ENCODE measurements around the gene TPI1. TPM values are rescaled to one million over a fixed set of nuclear protein-coding genes. Genes with fewer than 3 reads are reported as not detected.
"Not testable (repeated sequence)": the region's sequence is repeated elsewhere in the genome, so short reads cannot be mapped to it uniquely, and the experiment has no call there.

Gene TPI1
- total RNA-seq, 1 donor from 2014 or later, result 2,208 TPM

DNA sequence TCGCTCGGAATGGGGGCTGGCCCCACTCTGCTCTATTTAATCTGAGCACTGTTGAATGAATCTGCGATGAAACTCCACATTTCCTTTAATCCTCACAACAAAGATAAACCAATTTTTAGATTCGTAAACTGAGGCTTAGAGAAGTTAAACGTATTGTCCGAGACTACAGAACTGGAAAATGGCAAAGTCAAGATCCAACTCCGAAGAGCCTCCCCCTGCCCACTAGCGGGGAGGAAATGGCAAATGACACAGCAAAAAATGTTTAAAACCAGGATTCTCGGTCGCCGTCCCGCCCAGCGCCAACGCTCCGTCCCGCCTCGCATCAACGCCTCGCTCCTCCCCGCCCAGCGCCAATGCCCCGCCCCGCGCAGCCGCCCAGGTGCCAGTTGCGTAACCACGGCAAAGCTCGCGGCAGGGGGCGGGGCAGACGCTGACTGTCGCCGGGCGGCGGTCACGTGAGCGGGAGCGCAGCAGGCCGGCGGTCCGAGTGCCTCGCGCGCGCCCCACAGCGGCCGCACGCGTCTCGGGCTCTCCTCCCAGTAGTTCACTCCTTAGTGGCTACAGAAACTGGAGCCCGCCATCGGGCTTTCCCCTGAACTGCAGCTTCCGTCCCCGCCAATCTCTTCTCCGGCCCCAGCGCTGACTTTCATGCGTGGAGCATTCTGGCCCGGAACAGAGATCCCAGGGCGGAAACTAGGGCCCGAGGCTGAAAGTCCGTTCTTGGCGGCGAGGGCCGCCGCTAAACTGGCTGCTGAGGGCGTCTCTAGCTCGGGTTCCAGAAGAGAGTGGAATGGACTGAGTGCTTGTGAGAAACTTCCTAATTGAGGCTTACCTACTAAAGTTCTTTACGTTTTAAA is 23.7 kb downstream of the TPI1 start:
- TF ChIP-seq, protein P1, sequence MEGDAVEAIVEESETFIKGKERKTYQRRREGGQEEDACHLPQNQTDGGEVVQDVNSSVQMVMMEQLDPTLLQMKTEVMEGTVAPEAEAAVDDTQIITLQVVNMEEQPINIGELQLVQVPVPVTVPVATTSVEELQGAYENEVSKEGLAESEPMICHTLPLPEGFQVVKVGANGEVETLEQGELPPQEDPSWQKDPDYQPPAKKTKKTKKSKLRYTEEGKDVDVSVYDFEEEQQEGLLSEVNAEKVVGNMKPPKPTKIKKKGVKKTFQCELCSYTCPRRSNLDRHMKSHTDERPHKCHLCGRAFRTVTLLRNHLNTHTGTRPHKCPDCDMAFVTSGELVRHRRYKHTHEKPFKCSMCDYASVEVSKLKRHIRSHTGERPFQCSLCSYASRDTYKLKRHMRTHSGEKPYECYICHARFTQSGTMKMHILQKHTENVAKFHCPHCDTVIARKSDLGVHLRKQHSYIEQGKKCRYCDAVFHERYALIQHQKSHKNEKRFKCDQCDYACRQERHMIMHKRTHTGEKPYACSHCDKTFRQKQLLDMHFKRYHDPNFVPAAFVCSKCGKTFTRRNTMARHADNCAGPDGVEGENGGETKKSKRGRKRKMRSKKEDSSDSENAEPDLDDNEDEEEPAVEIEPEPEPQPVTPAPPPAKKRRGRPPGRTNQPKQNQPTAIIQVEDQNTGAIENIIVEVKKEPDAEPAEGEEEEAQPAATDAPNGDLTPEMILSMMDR (conservative IDR thresholded peaks at IDR 0.05; ENCODE audit: low read depth, low read length), result peak; percentile 75
- H3K4me3 ChIP-seq (ENCODE audit: low read depth, low read length), result peak overlapping the region; percentile 57
- DNase-seq (ENCODE audit: low read depth), result no peak

DNA sequence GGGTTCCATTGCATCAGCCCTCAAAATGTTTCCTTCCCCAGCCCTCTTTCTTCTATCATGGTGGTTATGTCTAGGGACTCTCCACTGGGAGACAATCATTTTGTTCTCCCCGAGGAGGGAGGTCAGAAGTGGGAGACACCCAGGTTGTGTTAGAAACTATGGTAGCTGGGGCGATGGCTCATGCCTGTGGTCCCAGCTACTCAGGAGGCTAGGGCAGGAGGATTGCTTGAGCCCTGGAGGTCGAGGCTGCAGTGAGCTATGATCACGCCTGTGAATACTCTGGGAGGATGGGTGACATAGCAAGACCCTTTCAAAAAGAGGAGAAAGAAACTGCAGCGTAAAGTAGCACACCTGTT is 24.3 kb downstream of the TPI1 start:
- no peak for DNase-seq (ENCODE audit: low read depth)
- TF ChIP-seq, protein P1 (conservative IDR thresholded peaks at IDR 0.05; ENCODE audit: low read depth, low read length), result no peak
- H3K4me3 ChIP-seq (ENCODE audit: low read depth, low read length), result peak overlapping the region; percentile 57

- not testable (repeated sequence) for H3K4me3 ChIP-seq (ENCODE audit: low read depth, low read length); DNase-seq (ENCODE audit: low read depth)
Measured at GRCh38 chr12:6892683-6893082, 25.4 kb downstream of the TPI1 start.

- TF ChIP-seq, protein P1 (conservative IDR thresholded peaks at IDR 0.05; ENCODE audit: low read depth, low read length), result no peak
- no peak for DNase-seq (ENCODE audit: low read depth)
- H3K4me3 ChIP-seq (ENCODE audit: low read depth, low read length), result no peak overlapping the region
Measured at GRCh38 chr12:6894321-6894720, 27.0 kb downstream of the TPI1 start.

DNA sequence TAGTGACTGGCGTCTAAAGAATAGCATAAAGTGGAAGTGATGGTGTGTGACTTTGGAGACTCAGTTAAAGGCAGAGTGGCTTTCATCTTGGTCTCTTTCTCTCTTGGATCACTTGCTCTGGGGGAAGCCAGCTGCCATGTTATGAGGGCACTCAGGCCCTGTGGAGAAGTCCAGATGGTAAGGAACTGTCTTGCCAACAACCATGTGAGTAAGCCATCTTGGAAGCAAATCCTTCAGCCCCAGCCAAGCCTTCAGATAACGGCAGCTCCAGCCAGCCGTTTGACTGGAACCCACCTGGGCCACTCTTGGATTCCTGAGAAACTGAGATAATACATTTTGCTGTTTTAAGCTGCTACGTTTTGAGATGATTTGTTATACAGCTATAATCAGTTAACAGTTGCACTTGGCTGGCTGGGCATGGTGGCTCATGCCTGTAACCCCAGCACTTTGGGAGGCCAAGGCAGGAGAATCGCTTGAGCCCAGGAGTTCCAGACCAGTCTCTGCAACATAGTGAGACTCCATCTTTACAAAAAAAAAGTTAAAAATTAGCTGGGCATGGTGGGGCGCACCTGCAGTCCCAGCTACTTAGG is 29.6 kb downstream of the TPI1 start:
- TF ChIP-seq, protein P1 (conservative IDR thresholded peaks at IDR 0.05; ENCODE audit: low read depth, low read length), result no peak
- no peak overlapping the region for H3K4me3 ChIP-seq (ENCODE audit: low read depth, low read length)
- no peak for DNase-seq (ENCODE audit: low read depth)

GRCh38 chr12:6899427-6899826 is 32.1 kb downstream of the TPI1 start:
- TF ChIP-seq, protein P1 (conservative IDR thresholded peaks at IDR 0.05; ENCODE audit: low read depth, low read length), result no peak
- DNase-seq (ENCODE audit: low read depth), result no peak

DNA sequence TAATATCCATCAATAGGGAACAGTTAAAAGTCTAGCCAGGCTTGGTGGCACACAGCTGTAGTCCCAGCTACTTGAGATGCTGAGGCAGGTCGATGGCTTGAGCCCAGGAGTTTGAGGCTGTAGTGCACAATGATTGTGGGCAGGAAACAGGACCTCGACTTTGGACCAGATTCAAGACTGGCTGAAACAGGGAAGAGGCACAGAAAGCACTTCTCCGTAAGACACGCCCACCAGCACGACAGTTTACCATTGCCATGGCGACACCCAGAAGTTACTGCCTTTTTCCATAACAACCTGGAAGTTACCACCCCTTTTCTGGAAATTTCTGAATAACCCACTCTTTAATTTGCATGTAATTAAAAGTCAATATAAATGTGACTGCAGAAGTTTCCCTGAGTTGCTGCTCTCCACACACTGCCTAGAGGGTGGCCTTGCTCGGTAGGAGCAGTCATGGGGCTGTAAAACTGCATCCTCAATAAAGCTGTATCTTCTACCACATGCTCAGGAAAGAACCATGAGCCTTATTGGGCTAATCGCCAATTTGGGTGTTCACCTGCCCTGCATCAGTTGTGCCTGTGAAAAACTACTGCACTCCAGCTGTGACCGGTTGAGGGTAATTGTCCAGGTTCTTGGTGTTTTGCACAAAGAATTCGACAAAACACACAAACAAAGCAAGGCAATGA is 32.6 kb downstream of the TPI1 start:
- DNase-seq (ENCODE audit: low read depth), result no peak
- no peak overlapping the region for H3K4me3 ChIP-seq (ENCODE audit: low read depth, low read length)
- TF ChIP-seq, protein P1 (conservative IDR thresholded peaks at IDR 0.05; ENCODE audit: low read depth, low read length), result no peak

More at GRCh38 chr12:6899427-6899826, 32.1 kb downstream of the TPI1 start:
- H3K4me3 ChIP-seq (ENCODE audit: low read depth, low read length), result no peak overlapping the region
